ENCODE data around the gene CPSF3. TPM values are rescaled to one million over a fixed set of nuclear protein-coding genes. Genes with fewer than 3 reads are reported as not detected.

CPSF3 gene
- 33.4 TPM for polyA plus RNA-seq (ENCODE audit: insufficient read length)

GRCh38 chr2:9423100-9423921 lies at the start of gene CPSF3, which contains the start of gene ITGB1BP1:
Gene CPSF3 (plus strand): TSS chr2:9423654. CDS start chr2:9423774, 120 bp downstream.
Gene ITGB1BP1 (minus strand): TSS chr2:9423528. CDS start chr2:9418697, 4,831 bp downstream.
- peak; percentile 95 for DNase-seq (ENCODE audit: low read depth)

GRCh38 chr2:9374071-9374730 lies 49.3 kb upstream of the CPSF3 start:
- no peak for DNase-seq (ENCODE audit: low read depth)

- DNase-seq (ENCODE audit: low read depth): no peak
These were observed 47.5 kb upstream of the CPSF3 start for GRCh38 chr2:9375857-9376428.

- no peak for DNase-seq (ENCODE audit: low read depth)
These were observed 45.9 kb upstream of the CPSF3 start for GRCh38 chr2:9377461-9378097.

GRCh38 chr2:9378433-9379390 lies 44.7 kb upstream of the CPSF3 start:
- peak; percentile 9 for DNase-seq (ENCODE audit: low read depth)

- DNase-seq (ENCODE audit: low read depth): no peak
These were observed 44.1 kb upstream of the CPSF3 start for GRCh38 chr2:9379391-9379755.

GRCh38 chr2:9380702-9381628 lies 42.5 kb upstream of the CPSF3 start:
- DNase-seq (ENCODE audit: low read depth): no peak

GRCh38 chr2:9382604-9383235 lies 40.7 kb upstream of the CPSF3 start:
- no peak for DNase-seq (ENCODE audit: low read depth)

- no peak for DNase-seq (ENCODE audit: low read depth)
These were observed 38.9 kb upstream of the CPSF3 start for GRCh38 chr2:9384521-9384920.

- no peak for DNase-seq (ENCODE audit: low read depth)
These were observed 37.6 kb upstream of the CPSF3 start for GRCh38 chr2:9385841-9386240.

GRCh38 chr2:9388199-9388681 lies 35.2 kb upstream of the CPSF3 start:
- no peak for DNase-seq (ENCODE audit: low read depth)

- no peak for DNase-seq (ENCODE audit: low read depth)
These were observed 34.2 kb upstream of the CPSF3 start for GRCh38 chr2:9388950-9389911.

GRCh38 chr2:9390151-9390850 lies 33.2 kb upstream of the CPSF3 start:
- no peak for DNase-seq (ENCODE audit: low read depth)

GRCh38 chr2:9390991-9391390 lies 32.5 kb upstream of the CPSF3 start:
- DNase-seq (ENCODE audit: low read depth): no peak

GRCh38 chr2:9391961-9392720 lies 31.3 kb upstream of the CPSF3 start:
- DNase-seq (ENCODE audit: low read depth): no peak

- peak; percentile 19 for DNase-seq (ENCODE audit: low read depth)
These were observed 30.3 kb upstream of the CPSF3 start for GRCh38 chr2:9392898-9393765.

Measured in forelimb muscle (tissue), 1 donor.